Liver (tissue), 9 donors: Measurements from ENCODE around the gene GGTLC1. TPM values are rescaled to one million over a fixed set of nuclear protein-coding genes. Genes with fewer than 3 reads are reported as not detected.
A peak's percentile ranks its signal among the peaks of the same experiment; 100 is the strongest.
"Not testable (repeated sequence)": the region's sequence is repeated elsewhere in the genome, so short reads cannot be mapped to it uniquely, and the experiment has no call there.

ENCODE experiments used
- DNase-seq: peaks from one replicate; pipeline ENCODE4 v3.0.0-alpha.2; 2017; ENCODE audit warnings: low spot score
- H3K27ac ChIP-seq, 2 donors: one replicate each; pipeline ENCODE4 v1.7.0; 2013; ENCODE audit warnings: inconsistent platforms in 2 of 2, low read length in 2 of 2, control low read depth in 1 of 2, low read depth in 1 of 2, mild to moderate bottlenecking in 1 of 2
- H3K27me3 ChIP-seq, 4 donors: one replicate each; pipeline versions ENCODE4 v1.6.1 to v1.7.0; 2013; ENCODE audit warnings: low read length in 3 of 4, inconsistent platforms in 1 of 4, mild to moderate bottlenecking in 1 of 4, moderate library complexity in 1 of 4; ENCODE audit not compliant: control insufficient read depth in 4 of 4, insufficient read depth in 4 of 4
- H3K36me3 ChIP-seq, 4 donors: one replicate each; pipeline versions ENCODE4 v1.6.1 to v1.7.0; 2013; ENCODE audit warnings: low read length in 3 of 4, mild to moderate bottlenecking in 3 of 4, low read depth in 1 of 4, moderate library complexity in 1 of 4; ENCODE audit not compliant: control insufficient read depth in 4 of 4, insufficient read depth in 3 of 4
- H3K4me1 ChIP-seq, 4 donors: one replicate each; pipeline versions ENCODE4 v1.6.1 to v1.7.0; 2013; ENCODE audit warnings: low read length in 3 of 4, mild to moderate bottlenecking in 3 of 4, moderate library complexity in 1 of 4; ENCODE audit not compliant: control insufficient read depth in 4 of 4, insufficient read depth in 4 of 4
- H3K4me3 ChIP-seq, 3 donors: one replicate each; pipeline versions ENCODE4 v1.6.1 to v1.7.0; 2013; ENCODE audit warnings: low read length in 3 of 3, control low read depth in 1 of 3, low read depth in 1 of 3, mild to moderate bottlenecking in 1 of 3
- H3K9ac ChIP-seq, 2 donors: one replicate each; pipeline ENCODE4 v1.7.0; 2013; ENCODE audit warnings: low read length in 2 of 2, mild to moderate bottlenecking in 2 of 2, moderate library complexity in 2 of 2, control low read depth in 1 of 2, low read depth in 1 of 2
- H3K9me3 ChIP-seq, 4 donors: one replicate each; pipeline versions ENCODE4 v1.6.1 to v1.7.0; 2013; ENCODE audit warnings: low read length in 3 of 4; ENCODE audit not compliant: control insufficient read depth in 4 of 4
- HNF4A ChIP-seq, 2 donors: conservative IDR thresholded peaks; 2 replicates each; pipeline ENCODE4 v1.6.1; 2016; ENCODE audit warnings: antibody characterized with exemption in 2 of 2, mild to moderate bottlenecking in 2 of 2
- RXRA ChIP-seq, 2 donors: IDR thresholded peaks; 2 replicates each; pipeline ENCODE4 v1.6.1; 2017 to 2018; ENCODE audit warnings: antibody characterized with exemption in 2 of 2, mild to moderate bottlenecking in 1 of 2
- YY1 ChIP-seq: IDR thresholded peaks from 2 replicates; pipeline ENCODE4 v1.6.1; 2016; ENCODE audit warnings: antibody characterized with exemption, mild to moderate bottlenecking
- WGBS: extraction: QIAGEN DNeasy Blood & Tissue Kit; methylation state at CpG from one replicate; pipeline ENCODE4 v1.1.7; 2013; 5-methylcytosine and 5-hydroxymethylcytosine counted together
- polyA plus RNA-seq, 2 donors: library from polyadenylated mRNA; stranded (reverse) in 1 of 2; unstranded in 1 of 2; fragments of 200-250 nt in 1 of 2; fragments of >200 nt in 1 of 2; fragmentation: Nextera tagmentation in 1 of 2; extraction: Ambion mirVana in 1 of 2; gene quantifications; one replicate each; pipeline versions ENCODE4 v1.2.1 to v1.2.3, GENCODE V29; 2013 to 2015
- total RNA-seq, 2 donors: library from RNA; depleted of rRNA; stranded (reverse); fragments of >200 nt; gene quantifications; one replicate each; pipeline ENCODE4 v1.2.3, GENCODE V29; 2014
- donor health status: healthy.
- donor health status: healthy.
- donor health status: healthy.
- donor health status: healthy.
- donor health status: healthy.

Gene GGTLC1
- total and polyA plus RNA-seq, 4 donors: not detected

DNA sequence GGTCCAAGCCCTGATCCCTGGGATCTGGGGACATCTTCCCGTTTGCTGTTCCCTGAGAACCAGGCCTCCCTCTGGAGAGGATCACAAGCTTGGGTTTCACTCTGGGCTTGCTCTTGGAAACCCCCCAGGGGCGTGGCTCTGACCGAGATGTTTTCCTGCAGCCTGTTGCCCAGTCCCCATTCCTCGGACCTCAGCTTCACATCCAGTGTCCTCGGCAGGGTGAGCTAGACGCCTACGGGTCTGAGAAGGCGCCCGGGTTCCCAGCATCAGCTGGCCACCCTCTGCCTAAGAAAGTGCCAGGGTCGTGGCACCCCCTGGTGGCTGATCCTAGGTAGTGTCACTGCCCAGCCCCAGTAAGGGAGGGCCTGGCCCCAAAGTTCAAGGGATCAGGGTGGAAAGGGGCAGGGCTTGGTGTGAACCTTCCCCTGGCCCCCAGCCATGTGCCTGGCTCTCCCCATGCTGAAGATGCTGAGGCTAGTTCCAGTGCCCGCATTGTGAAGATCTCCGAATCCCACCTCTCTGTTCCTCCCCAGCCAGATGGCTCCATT lies 4.0 kb downstream of the GGTLC1 start:
- H3K4me1 ChIP-seq, H3K36me3 ChIP-seq, H3K9me3 ChIP-seq, H3K9ac ChIP-seq, H3K27me3 ChIP-seq, H3K4me3 ChIP-seq, H3K27ac ChIP-seq: not testable (repeated sequence)
- 44% methylated on average over 8 of the region's 12 CpGs for WGBS
- DNase-seq: peak; percentile 14

DNA sequence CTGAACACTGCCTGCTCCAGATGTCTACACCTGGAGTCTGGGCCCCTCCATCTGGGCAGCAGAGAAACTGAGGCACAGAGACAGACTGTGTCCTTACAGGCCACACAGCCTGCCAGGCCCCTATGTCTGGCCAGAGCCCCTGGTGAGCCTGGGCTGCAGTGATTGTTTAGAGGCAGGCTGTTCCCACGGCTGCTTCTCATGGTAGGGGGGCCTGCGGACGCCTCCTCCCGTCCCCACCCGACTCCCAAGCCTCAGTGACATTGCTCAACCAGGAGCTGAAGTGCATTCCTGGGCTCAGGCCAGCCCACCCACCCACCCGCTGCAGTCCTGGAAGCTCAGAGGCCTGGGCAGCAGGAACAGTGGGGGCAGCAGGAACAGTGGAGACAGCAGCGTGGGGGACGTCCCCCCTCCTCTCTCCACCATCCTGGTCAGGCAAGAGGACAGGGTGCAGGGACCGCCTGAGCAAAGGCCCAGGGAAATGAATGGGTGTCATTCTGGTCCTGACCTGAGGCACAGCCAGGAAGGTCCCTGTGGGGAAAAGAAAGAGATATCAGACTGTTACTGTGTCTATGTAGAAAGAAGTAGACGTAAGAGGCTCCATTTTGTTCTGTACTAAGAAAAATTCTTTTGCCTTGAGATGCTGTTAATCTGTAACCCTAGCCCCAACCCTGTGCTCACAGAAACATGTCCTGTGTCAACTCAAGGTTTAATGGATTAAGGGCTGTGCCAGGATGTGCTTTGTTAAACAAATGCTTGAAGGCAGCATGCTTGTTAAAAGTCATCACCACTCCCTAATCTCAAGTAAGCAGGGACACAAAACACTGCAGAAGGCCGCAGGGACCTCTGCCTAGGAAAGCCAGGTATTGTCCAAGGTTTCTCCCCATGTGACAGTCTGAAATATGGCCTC lies 6.2 kb downstream of the GGTLC1 start:
- WGBS: 41% methylated on average over 11 of the region's 11 CpGs
- not testable (repeated sequence) for H3K9ac ChIP-seq, H3K4me3 ChIP-seq, DNase-seq, H3K27me3 ChIP-seq, H3K27ac ChIP-seq, H3K4me1 ChIP-seq, H3K9me3 ChIP-seq, H3K36me3 ChIP-seq
- TF ChIP-seq YY1 (peak; percentile 45), RXRA (IDR thresholded peaks at IDR 0.05) (peak in 1 of 2 donors; percentile 56), HNF4A (conservative IDR thresholded peaks at IDR 0.05) (peak in 1 of 2 donors; percentile 23)

DNA sequence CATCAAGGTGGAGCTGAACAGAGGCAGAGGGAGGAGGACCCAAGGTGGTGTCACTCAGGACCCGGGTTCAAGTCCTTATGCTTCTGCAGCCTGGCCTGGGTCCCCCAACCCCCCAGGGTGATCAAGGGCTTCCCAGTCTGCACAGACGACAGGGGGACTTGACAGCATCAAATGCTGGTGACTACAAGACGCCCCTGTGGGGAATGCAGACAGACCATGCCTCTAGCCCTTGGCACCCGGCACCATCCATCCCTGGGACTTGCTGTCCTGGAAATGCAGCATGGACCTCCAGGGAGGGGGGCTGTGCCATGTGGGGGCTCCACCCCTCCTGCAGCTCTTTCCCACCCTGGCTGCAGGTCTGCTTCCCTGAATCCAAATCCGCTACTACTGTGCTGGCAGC lies 7.1 kb downstream of the GGTLC1 start:
- not testable (repeated sequence) for H3K9ac ChIP-seq, H3K27ac ChIP-seq, H3K4me1 ChIP-seq, H3K27me3 ChIP-seq, H3K36me3 ChIP-seq, DNase-seq, H3K9me3 ChIP-seq, H3K4me3 ChIP-seq
- 76% methylated on average over 5 of the region's 5 CpGs for WGBS

DNA sequence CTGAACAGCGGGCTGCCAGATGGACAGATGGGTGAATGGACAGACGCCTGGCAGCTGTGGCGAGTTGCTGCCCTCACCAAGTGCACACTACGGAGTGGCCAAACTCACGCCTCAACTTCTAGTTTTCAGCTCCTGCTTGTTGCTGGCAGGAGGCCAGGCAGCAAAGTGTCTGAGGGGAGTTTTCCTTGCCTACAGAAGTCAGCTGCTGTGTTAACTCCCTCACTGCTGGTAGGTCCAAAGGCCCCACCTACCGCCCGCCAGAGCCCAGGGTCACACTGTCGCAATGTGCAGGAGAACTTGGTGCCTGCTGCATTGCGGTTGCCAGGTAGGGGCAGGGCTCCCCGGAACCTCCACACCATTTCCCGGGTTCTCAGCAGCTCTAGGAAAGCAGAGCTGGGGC lies 7.6 kb downstream of the GGTLC1 start:
- DNase-seq, H3K4me1 ChIP-seq, H3K27me3 ChIP-seq, H3K36me3 ChIP-seq, H3K4me3 ChIP-seq, H3K27ac ChIP-seq, H3K9ac ChIP-seq, H3K9me3 ChIP-seq: not testable (repeated sequence)
- 48% methylated on average over 11 of the region's 11 CpGs for WGBS
- TF ChIP-seq HNF4A (conservative IDR thresholded peaks at IDR 0.05): peak in 1 of 2 donors; percentile 27

DNA sequence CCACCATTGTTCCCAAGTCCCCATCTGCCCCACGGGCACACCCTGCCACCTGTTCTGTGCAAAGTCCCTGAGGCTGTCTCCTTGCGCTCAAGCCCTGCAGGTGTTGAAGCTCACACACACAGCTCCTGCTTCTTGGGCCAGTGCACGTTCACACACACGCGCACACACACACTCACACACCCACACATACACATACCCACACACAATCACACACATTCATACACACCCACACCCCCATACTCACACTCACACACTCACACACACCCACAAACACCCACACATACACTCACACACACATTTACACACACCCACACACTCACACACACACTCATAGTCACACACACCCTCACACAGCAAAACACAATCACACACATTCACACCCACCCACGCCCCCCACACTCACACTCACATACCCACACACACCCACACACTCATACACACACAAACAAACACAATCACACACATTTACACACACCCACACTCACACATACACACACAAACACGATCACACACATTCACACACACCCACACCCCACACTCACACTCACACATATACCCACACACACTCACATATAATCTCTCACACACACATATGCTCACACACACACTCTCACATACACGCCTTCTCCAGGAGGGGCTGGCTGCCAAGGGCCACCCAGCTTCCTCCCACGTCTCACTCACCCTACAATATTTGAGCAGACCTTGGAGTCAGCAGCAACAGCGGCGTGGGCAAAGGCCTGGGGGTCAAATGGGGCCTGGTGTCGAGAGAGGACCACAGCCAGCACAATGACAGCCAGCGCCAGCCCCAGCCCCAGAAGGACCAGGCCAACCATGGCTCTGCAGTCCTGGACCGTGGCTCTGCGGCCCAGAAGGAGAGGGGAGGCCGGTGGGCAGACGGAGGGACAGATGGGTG lies 8.4 kb downstream of the GGTLC1 start:
- not testable (repeated sequence) for H3K4me1 ChIP-seq, DNase-seq, H3K27me3 ChIP-seq, H3K4me3 ChIP-seq, H3K9ac ChIP-seq, H3K9me3 ChIP-seq, H3K27ac ChIP-seq, H3K36me3 ChIP-seq
- 70% methylated on average over 17 of the region's 17 CpGs for WGBS
- TF ChIP-seq HNF4A (conservative IDR thresholded peaks at IDR 0.05): peak in 1 of 2 donors; percentile 29
- peak in 1 of 2 donors; percentile 58 for TF ChIP-seq RXRA (IDR thresholded peaks at IDR 0.05)

DNA sequence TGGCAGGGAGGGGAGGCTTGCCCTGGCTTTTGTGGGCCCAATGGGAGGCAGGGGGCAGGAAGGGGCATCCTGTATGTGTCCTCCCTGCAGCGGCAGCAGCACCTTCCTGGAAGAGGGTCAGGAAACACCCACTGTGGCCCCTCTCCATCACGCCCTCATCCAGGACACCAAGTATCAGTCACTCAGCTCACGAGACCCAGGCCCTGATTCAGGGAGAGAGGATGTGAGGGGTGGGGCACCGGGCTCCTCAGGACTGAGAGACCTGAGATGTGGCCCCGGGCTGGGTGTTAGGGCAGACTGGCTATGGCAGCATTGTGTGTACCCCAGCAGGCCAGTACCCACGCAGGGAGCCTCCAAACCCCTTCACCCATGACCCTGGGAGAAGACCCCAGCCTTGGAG lies 9.2 kb downstream of the GGTLC1 start:
- H3K27ac ChIP-seq, H3K27me3 ChIP-seq, H3K36me3 ChIP-seq, H3K4me1 ChIP-seq, H3K9ac ChIP-seq, H3K9me3 ChIP-seq, H3K4me3 ChIP-seq, DNase-seq: not testable (repeated sequence)
- 85% methylated on average over 6 of the region's 6 CpGs for WGBS
